Measurements from ENCODE around the gene MANF.

- TF ChIP-seq CTCF (conservative IDR thresholded peaks at IDR 0.05 in 1 of 2, IDR thresholded peaks at IDR 0.05 in 1 of 2; ENCODE audit: extremely low read depth in 1 of 2, insufficient read depth in 1 of 2, low read depth in 1 of 2, low read length in 2 of 2) (peak; percentile 72 to 80), EZH2 (IDR thresholded peaks at IDR 0.05; ENCODE audit: borderline replicate concordance, low read length) (no peak)
These were observed 4.5 kb downstream of the MANF start for GRCh38 chr3:51389423-51390183.

Measured in mammary epithelial cell (primary cell).